ENCODE results near the gene MEGF6.

The MEGF6 gene

DNA sequence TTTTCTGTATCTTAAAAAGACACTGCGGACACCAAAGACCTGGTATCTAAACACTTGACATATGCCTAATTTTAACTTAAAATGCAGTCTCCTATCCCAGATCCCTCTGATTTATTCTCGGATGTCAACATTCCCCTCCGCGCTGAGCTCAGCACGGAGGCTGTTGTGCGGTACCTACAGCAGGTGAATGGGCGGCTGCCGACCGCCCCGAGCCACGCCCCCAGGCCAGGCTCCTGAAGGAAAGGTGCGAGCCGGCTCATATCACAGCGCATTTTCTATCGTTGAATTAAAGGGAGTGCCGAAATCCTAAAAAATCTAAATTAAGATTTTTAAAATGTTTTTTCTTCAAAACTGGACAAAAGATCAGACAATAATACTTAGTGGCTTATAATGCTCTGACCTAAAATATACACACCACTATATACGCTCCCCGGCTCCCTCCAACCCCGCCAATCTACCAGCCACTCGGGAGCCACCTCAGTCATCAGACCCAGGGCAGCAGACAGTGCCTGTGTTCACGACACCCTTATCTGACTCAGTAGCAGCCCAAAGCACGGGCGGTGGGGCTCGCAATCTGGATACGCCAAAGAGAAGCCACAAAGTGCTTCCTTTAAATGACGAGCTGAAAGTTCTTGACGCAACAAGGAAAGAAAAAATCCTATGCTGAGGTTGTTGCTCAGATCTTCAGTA, 34.5 kb upstream of the MEGF6 start:
- no peak for DNase-seq

DNA sequence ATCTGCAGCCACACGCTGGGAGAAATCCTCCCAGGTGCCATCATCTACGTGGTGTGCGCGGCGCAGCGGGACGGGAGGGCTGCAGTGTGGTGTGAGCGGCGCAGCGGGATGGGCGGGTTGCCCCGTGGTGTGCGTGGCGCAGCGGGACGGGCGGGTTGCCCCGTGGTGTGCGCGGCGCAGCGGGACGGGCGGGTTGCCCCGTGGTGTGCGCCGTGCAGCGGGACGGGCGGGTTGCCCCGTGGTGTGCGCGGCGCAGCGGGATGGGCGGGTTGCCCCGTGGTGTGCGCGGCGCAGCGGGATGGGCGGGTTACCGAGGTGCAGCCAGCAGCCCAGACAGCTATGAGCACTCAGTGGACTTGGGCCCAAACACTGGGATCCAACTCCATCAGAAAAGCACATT, 33.9 kb upstream of the MEGF6 start:
- no peak for DNase-seq

DNA sequence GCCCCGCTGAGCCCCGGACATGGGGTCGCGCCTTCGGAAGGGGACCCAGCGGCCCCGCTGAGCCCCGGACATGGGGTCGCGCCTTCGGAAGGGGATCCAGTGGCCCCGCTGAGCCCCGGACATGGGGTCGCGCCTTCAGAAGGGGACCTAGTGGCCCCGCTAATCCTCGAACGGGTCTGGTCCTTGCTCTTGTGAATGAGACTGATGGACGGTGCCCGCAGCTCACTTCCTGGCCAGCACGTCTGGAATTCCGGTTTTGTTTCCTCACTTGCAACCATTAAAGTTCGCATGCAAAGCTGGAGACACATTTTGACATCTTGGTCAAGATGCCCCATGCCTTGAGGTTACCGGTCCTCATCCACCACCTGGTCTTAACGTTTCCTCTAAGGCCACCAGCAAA, 33.0 kb upstream of the MEGF6 start:
- no peak for DNase-seq

DNA sequence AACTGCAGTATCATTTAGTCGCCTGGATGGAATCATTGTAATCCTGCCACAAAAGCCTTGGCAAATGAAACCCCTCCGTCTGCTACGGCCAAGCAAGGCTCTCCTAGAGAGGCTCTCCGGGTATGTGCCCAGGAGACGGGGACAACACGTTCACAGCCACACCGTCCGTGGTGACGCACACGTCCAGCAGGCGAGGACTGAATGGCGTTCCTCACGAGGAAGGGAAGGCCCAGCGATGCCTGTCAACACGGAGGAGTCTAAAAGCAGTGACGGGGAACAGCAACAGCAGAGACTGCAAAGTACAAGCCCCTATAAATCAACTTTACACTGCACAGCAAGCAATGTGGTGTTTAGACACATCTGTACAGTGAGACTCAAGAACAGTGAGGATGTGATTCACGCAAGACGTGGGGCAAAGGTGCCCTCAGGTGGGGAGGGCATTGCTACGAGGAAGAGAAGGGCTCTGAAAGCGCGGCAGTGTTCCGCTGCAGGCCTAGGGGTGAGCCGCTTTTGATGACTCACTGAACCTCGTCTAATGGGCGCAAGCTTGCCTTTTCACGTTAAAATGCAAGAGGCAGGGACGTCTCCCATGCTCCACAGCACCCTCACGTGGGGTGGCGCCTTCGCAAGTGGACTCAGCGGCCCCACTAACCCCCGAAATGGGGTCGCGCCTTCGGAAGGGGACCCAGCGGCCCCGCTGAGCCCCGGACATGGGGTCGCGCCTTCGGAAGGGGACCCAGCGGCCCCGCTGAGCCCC, 31.8 kb upstream of the MEGF6 start:
- DNase-seq: no peak

DNA sequence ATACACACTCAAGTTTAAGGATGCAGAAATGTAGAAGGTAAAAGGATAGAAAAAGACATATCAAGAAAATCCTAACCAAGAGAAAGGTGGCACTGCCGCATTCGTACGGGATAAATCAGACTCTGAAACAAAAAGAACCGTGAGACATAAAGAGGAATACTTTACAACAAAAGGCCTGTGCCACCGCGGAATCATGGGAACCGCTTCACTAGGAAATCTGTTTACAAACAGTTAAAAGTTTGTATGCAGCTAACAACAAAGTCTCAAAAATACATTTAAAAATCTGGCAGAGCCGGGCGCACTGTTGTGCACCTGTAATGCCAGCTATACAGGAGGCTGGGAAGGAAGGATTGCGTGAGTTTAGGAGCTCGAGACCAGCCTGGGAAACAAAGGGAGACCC, 30.5 kb upstream of the MEGF6 start:
- no peak for DNase-seq

DNA sequence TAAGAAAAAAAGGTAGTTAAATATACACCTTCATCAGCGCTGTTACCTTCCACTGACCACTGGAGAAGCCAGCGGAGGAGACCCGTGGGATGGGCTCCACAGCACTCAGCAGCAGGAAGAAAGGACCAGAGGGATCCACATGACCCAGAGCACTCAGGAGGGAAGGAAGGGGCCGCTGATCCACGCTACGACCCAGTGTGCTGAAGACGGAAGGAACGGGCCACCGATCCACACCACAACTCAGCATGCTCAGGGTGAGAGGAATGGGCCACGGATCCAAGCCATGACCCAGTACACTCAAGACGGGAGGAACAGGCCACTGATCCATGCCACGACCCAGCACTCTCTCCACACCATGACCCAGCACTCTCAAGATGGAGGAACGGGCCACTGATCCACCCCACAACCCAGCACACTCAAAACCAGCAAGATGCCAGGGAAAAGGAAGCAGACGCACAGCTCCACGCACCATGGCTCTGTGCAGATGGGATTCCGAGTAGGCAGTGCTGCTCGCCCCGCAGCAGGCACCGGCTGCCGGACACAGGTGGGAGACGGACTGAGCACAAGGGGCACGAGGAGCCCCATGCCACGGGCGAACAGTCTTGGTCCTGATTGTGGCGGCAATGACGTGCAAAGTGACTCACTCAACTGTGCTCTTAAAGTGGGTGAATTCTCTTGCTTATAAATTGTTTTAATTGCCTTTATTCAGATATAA, 29.9 kb upstream of the MEGF6 start:
- no peak for DNase-seq

DNA sequence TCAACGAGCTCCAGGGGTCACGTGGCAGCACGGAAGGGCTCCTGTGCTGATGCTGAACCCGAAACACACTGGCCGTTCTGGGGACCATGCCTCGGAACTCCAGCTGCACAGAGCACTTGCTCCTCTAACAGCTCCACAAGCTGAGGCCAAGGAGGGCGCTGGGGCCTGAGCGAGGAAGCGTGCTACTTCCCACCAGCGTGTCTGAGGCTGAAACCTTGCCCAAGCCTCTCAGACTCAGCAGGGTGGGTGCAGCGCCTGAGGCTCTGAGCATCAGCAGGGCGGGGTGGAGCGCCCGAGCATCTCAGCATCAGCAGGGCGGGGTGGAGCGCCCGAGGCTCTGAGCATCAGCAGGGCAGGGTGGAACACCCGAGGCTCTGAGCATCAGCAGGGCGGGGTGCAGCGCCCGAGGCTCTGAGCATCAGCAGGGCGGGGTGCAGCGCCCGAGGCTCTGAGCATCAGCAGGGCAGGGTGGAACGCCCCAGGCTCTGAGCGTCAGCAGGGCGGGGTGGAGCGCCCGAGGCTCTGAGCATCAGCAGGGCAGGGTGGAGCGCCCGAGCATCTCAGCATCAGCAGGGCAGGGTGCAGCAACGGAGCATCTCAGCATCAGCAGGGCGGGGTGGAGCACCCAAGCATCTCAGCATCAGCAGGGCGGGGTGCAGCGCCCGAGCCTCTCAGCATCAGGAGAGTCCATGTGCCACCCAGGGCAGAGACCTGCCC, 29.0 kb upstream of the MEGF6 start:
- DNase-seq: no peak

DNA sequence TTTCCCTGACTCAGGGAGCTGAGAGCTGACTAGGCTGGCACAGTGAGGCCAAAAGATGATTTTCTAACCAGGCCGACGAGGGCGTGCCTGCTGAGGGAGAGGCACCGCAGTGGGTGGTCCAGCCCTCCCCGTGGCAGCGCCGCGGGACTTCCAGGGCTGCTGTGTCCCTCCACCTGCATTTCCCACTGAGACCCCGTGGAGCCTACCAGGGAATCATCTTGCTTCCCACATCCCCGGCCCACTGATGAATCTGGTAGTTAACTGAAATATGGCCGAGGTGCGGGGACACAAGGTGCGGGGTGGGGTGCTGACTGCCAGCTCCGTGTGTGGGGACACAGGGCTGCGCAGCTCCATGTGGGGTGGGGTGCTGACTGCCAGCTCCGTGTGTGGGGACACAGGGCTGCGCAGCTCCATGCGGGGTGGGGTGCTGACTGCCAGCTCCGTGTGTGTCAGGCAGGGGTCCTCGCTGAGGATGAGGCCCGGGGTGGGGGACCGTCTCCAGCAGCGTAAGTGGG, 28.1 kb upstream of the MEGF6 start:
- DNase-seq: no peak

DNA sequence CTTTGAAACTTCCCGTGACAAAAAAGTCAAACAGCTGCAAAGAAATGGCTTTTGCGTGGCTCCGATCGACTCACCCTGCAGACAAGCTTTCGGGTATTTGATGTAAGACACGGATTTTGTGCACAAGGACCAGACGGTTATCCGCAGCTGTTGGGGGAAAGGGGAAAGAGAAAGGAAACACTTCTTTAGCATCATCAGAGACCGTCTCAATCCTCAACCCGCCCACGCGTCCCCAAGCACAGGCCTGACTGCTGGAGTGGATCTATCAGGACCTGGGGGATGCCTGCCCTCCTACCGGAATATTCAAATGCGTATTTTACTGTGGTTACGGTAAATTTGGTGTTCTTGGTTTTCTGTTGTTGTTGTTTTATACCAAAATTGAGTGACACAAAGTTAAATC, 27.4 kb upstream of the MEGF6 start:
- DNase-seq: no peak

DNA sequence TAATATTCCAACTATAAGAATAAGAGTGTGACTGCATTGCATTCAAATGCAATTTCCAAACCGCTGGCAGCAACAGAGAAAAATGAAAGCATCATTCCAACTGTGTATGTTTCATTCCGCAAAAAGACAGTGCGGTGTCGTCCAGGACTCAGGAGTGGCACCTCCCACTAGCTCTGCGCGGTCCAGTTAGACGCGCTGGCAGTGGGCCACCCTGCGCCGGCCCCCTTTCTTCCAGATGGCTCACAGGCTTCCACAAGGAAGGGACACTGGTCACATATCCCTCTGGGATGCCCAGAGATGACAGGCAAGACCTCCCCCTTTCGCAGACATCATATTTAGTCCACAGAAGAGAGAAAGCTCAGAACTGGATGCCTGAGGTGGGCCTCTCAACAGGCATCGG, 26.7 kb upstream of the MEGF6 start:
- DNase-seq: no peak

DNA sequence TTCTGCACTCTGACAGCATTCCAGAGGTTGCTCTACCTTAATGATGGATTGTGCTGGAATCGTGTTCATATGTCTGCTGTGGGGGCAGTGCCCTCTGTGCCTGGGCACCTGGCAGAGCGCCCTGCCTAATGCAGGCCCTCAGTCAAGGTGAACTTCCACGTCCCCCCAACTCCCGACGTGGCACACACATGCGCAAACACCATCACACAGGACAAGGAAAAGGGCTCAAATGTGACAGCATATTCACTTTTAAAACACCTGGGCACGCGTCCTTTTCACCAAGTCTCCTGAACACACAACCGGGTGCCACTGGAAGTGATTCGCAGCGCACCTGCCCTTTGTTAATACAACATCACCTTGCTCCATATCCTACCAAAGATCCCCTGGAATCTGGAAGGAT, 25.2 kb upstream of the MEGF6 start:
- no peak for DNase-seq

DNA sequence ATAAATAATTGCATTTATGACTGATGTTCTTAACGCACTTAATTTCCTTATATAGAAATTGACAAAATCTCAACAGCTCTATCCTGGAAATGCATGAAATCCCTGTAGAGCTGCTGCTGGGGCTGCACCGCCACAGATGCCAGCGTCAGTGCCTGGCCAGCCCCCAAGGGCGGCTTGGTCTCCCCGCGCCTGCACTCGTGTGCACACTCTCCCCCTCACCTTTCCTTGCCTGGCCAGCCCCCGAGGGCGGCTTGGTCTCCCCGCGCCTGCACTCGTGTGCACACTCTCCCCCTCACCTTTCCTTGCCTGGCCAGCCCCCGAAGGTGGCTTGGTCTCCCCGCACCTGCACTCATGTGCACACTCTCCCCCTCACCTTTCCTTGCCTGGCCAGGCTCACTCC, 24.8 kb upstream of the MEGF6 start:
- DNase-seq: no peak

DNA sequence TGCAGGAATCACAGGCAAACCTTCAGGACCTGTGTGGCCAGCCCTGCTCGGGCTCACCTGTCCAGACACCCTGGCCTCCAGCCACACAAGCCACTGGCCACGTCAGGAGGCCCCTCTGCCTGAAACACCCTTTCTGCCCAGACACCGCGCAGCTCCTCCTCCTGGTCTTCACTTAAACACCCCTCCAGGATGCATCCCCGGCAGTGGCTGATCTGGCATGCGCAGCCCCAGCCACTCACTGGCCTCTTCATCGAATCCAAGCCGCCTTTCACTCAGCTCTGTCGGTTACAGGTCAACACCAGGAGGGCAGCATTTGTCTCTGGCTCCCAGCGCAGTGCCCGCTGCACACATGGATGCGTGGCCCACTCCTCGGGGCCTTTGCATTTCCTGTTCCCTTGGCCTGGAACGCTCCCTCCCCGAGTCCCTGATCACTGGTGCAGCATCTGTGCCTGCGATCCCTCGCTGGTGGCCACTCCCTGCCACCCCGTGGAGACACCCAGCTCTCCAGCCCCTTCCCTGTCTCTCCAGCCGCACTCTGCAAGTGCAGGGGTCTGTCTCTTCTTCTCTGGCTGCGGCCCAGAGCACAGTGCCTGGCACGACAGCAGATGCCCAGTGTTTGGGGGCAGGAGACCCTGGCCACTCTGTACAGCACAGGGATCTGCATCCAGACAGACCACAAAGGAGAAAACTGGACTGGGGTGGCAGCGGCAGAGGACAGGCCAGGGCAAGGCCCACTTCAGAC, 22.9 kb upstream of the MEGF6 start:
- DNase-seq: no peak

DNA sequence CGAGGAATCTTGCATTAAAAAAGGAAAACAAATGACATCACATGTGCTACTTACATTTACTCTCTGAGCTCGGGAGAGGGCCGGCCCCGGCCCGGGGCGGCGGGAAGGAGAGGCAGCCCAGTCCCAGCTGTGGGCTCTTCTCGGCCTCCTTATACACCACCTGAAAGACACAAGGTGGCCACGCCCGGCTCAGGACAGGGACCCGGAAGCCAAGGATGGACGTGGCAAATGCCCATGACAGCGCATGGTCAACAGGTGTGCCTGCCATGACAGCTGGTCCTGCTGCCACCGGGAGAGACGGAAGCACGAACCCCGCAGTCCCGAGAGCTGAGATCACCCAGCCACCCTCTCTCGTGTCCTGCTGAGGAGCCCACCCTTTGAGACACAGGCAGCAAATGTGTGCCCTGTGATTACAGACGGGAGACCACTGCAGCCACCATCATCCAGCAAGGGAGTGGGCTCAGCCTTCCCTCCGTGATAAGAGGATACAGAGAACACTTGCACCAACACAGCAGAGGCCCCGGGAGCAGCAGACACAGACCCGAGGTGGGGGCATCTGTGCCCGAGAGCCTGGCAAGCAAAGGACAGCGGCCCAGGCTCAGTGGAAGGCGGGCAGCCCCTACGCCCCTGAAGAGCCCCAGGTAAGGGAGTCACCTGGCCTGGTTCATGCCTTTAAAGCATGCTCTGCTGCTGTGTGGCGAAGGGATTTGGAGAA, 22.2 kb upstream of the MEGF6 start:
- DNase-seq: no peak

DNA sequence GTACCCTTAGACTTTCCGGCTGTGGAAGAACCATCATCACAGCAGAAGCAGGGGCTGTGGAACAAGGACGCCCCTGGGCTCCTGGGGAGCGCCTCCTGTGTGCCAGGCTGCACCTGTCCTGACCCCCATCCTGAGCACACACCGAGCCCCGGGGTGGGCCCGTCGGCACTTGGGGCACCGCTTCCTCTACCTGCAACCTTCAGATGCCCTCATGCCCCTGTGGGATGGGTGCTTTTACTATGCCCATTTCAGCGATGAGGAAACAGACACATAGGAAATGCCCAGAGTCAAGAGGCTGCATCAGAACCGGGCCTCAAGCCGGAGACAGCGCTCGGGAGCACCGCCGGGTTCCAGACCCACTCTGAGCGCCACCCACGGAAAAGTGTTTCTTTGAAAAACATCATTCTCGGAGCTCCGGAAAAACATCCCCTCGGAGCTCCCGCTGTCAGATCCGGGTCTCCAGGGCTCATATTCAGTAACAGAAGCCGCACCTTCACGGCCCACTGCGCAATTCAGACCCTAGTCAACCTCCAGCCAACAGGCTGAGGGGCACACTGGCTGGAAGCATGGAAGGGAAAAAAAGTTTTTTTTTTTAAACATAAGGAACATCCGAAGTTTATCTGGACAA, 21.5 kb upstream of the MEGF6 start:
- no peak for DNase-seq

DNA sequence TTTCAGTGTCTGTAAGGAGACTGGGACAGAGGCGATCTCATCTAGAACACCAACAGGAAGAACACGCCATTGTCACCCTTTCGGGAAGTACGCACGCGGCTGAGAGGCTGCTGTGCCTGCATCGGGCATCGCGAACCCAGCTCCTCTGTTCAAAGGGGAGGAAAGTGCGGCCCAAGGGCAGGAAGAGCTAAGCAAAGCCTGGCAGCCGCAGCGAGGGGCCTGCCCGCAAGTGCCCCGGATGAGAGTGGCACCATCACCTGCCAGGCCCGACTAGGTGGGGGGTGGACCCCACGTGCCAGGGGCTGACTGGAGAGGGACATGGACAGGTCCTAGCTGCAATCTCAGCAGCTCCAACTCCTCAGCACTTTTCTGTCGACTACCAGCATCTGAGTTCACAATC, 21.0 kb upstream of the MEGF6 start:
- no peak for DNase-seq

DNA sequence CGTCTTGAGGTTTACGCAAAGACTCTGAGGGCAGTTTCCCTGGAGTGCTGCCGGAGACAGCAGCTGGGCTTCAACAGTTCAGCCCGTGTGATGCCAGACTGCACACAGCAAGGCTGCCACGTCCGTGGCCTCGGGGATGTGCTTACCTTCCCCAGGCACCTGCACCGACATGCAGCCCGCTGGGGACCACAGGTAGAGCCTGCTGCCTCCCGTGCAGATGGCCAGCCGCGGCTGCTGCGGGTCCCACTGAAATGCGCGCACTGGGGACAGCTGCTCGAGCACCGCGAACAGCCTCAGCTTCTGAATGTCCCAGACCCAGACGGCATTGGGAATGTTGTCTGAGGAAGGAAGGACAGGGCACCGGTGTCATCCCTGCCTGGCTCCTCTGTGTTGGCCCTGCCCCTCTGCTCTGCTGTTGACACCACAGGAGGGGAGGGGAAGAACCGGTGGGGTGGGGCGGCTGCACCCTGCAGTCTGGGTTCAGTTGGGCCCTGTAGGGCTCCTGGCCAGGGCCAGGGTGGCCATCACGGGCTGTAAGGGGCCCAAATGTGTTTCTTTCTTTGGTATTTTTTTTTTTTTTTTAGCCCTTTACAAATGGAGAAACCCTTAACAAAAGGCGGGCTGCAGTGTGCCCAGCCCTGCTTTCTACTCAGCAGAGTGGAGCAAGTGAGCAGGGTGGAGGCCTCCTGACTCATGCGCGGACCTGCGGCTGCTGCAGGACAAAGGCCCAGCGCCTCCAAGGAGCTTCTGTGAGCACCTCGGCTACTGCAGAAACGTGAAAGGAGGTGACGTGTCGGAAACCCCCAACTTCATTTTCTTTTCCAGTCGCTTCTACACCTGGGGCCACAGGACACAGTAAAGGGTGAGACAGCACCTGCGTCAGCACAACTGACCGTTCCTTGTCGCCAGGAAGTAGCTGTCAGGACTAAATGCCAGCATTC, 20.3 kb upstream of the MEGF6 start:
- DNase-seq: no peak

DNA sequence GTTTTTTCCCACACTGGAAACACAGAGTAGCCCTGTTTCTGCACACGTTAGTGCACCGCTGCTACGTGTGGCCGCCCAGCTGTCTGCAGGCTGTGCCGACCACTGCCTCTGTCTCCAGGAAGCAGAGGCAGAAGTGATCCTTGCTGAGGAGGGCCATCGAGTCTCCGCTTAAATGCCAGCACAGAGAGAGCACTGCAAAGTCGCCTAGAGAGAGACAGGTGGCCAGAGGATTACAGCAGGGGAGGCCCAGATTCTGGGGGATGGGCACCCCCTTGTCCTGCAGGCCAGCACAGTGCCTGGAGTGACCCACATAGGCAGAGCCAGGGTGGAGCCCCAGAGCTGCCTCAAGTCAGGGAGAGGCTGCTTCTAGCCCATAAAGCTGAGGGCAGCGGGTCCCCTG, 19.6 kb upstream of the MEGF6 start:
- no peak for DNase-seq

DNA sequence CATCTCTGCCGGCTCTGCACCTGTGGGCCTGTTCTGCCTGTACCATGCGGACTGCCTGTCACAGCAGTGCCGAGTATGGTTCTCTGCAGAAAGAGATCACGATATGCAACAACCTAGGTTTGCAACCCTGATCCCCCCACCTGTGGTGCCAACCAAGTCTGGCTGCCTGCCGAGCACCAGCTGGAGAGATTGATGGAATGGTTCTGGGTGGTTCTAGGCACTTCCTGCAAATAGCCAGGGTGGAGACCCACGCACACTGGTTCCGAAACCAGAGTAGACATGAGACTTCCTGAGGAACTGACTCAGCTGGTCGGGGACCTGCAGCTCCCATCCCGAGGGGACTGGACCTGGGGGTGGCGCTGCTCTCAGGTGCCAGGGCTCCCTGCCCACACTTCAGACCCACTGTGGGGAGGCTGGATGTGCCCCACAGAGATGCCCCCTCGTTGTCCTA, 18.9 kb upstream of the MEGF6 start:
- no peak for DNase-seq

DNA sequence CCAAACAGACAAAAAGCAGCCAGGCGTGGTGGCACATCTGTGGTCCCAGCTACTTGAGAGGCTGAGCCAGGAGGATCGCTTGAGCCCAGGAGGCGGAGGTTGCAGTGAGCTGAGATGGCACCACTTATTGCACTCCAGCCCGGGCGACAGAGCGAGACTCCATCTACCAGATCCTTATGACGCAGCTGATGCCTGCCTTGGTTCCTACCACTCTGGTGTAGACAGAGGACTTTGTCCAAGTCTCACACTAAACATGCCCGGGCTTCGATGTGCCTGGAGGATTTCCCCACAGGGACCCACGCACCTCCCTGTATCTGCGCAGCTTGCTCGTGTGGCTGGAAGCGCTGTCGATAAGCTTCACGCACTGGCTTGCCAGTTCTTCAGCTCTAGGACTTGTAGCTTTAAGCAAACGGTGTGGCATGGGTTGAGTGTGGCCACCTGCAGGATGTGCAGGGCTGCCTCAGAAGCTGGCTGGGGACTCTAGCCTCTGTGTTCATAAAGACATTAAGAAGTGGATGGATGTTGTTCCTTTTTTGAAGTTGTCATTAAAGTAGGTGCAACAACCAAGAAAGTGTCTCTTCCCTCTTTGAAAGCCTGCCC, 18.4 kb upstream of the MEGF6 start:
- DNase-seq: no peak

Measured in NCI-H526 treated with DMSO at 0.1 percent for 48 hours (cell line).